ENCODE results near the gene SERPINA1. TPM values are rescaled to one million over a fixed set of nuclear protein-coding genes. Genes with fewer than 3 reads are reported as not detected.

SERPINA1 gene
- total RNA-seq, 2 donors from 2014 or later: 15.2 to 22.4 TPM

DNA sequence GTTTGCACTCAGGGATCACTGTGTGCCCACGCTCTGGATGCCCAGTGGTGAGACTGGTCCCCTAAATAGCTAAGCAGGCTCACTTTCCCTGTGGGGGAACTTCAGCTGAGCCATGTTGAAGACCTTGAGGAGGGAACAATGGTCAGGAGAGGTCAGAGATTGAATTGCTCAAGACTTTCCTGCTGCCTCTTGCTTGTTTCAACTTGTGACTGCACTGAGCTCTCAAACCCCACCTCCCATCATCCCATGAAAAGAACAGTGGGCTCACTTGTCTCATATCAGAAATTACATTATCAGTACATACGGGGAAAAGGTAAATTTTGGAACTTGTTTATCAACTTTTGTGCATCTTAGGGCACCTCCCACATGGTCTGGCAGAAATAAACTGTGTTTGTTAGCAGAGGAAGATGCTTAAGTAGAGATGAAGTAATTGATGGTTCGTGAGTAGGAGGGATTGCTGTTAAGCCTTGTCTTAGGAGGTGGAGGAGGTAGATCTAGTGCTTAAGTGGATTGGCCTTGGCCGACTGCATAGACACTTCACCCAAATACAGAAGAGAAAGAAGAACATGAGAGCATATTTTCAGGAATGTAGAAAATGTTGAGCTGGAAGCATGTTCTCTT lies 15.0 kb upstream of the SERPINA1 start:
- no peak for ATAC-seq (ENCODE audit: insufficient number of reproducible peaks, low FRiP score, low read depth)
- no peak overlapping the region for H3K4me3 ChIP-seq
- no peak for DNase-seq (ENCODE audit: low spot score)
- no peaks in the 10 kb centered on the region for H3K27me3 ChIP-seq (replicated peaks; ENCODE audit: insufficient read depth)
- H3K9me3 ChIP-seq: no peaks in the 10 kb centered on the region
- peaks cover 0 to 8% of the 10 kb centered on the region in 2 donors for H3K4me1 ChIP-seq (ENCODE audit: control insufficient read depth in 1 of 2, low read depth in 2 of 2)
- H3K36me3 ChIP-seq: no peaks in the 10 kb centered on the region
- H3K27ac ChIP-seq: no peak overlapping the region
- TF ChIP-seq, protein P1, sequence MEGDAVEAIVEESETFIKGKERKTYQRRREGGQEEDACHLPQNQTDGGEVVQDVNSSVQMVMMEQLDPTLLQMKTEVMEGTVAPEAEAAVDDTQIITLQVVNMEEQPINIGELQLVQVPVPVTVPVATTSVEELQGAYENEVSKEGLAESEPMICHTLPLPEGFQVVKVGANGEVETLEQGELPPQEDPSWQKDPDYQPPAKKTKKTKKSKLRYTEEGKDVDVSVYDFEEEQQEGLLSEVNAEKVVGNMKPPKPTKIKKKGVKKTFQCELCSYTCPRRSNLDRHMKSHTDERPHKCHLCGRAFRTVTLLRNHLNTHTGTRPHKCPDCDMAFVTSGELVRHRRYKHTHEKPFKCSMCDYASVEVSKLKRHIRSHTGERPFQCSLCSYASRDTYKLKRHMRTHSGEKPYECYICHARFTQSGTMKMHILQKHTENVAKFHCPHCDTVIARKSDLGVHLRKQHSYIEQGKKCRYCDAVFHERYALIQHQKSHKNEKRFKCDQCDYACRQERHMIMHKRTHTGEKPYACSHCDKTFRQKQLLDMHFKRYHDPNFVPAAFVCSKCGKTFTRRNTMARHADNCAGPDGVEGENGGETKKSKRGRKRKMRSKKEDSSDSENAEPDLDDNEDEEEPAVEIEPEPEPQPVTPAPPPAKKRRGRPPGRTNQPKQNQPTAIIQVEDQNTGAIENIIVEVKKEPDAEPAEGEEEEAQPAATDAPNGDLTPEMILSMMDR (IDR thresholded peaks at IDR 0.05): no peak

DNA sequence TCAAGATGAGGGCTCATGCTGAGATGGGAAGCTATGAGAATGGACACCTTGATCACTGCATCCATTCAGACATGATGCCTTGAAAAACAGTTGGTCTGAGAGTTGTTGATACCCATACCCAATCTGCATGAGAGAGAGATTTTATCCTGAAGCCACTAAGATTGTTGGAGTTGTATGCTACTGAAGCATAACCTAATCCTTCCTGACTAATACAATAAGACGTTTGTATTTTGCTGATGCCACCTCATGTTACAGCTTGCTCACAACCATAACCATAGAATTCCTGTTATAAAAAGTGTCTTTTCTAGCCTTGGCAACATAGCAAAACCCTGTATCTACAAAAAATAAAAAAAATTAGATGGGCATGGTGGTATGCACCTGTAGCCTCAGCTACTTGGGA lies 12.7 kb upstream of the SERPINA1 start:
- no peak for ATAC-seq (ENCODE audit: insufficient number of reproducible peaks, low FRiP score, low read depth)
- DNase-seq (ENCODE audit: low spot score): no peak
- no peaks in the 10 kb centered on the region for H3K27me3 ChIP-seq (replicated peaks; ENCODE audit: insufficient read depth)
- no peaks in the 10 kb centered on the region for H3K36me3 ChIP-seq
- TF ChIP-seq, protein P1 (IDR thresholded peaks at IDR 0.05): no peak
- H3K4me1 ChIP-seq (ENCODE audit: control insufficient read depth in 1 of 2, low read depth in 2 of 2): peaks cover 0 to 8% of the 10 kb centered on the region in 2 donors
- H3K9me3 ChIP-seq: no peaks in the 10 kb centered on the region
- no peak overlapping the region for H3K4me3 ChIP-seq
- H3K27ac ChIP-seq: no peak overlapping the region

DNA sequence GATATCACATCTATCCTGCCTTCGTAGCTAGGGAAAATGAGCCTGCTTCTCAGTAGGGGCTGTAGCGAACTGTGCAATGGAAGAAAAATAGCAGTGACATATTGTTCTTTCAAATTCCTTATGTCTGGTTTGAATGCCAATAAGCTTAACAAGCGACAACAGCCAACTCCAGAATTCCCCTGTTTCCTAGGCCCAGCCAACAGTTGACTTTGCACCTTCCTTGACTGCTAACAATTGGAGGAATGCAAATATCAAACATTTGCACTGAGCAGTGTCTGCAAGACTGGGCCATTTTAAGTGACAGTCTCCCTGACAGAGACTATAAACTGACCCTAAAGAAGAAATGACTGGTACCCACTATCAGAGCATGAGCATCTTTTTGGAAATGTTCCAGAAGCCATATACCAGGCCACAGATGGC lies 12.0 kb upstream of the SERPINA1 start:
- Histone ChIP-seq H3K27me3 (replicated peaks; ENCODE audit: insufficient read depth) (no peaks in the 10 kb centered on the region), H3K4me3 (no peak overlapping the region), H3K4me1 (ENCODE audit: control insufficient read depth in 1 of 2, low read depth in 2 of 2) (peaks cover 0 to 8% of the 10 kb centered on the region in 2 donors), H3K9me3 (no peaks in the 10 kb centered on the region), H3K36me3 (no peaks in the 10 kb centered on the region), H3K27ac (no peak overlapping the region)
- DNase-seq (ENCODE audit: low spot score) (no peak), ATAC-seq (ENCODE audit: insufficient number of reproducible peaks, low FRiP score, low read depth) (no peak)
- TF ChIP-seq, protein P1 (IDR thresholded peaks at IDR 0.05): no peak

DNA sequence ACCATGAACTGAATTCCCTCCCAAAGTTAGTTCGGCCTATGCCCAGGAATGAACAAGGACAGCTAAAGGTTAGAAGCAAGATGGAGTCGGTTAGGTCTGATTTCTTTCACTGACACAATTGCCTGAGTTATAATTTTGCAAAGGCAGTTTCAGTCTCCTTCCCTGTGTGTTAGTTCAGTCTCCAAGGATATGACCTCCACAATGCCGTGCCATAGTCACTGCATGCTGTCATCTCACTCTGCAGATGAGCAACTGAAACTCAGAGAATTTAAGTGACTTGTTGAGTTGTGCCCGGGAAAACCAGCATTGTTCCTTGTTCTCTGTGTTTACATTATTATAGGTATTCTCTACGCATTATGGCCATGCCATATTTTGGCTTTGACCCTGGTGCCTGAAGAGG lies 10.1 kb upstream of the SERPINA1 start:
- H3K4me1 ChIP-seq (ENCODE audit: control insufficient read depth in 1 of 2, low read depth in 2 of 2): peaks cover 0 to 8% of the 10 kb centered on the region in 2 donors
- H3K4me3 ChIP-seq: no peak overlapping the region
- TF ChIP-seq, protein P1 (IDR thresholded peaks at IDR 0.05): no peak
- DNase-seq (ENCODE audit: low spot score) (no peak), ATAC-seq (ENCODE audit: insufficient number of reproducible peaks, low FRiP score, low read depth) (no peak)
- no peaks in the 10 kb centered on the region for H3K9me3 ChIP-seq
- no peaks in the 10 kb centered on the region for H3K27me3 ChIP-seq (replicated peaks; ENCODE audit: insufficient read depth)
- H3K27ac ChIP-seq: no peak overlapping the region
- H3K36me3 ChIP-seq: no peaks in the 10 kb centered on the region

DNA sequence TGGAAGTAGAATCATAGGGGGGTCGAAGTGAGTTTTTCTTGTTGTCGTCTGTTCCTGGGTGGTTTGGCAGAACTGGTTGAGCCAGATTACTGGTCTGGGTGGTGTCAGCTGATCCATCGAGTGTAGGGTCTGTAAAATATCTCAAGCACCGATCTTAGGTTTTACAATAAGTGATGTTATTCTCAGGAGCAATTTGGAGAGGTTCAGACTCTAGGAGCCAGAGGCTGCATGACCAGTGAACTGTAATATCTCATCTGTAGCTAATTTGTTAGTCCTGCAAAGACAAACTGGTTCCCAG lies 9.7 kb upstream of the SERPINA1 start:
- TF ChIP-seq, protein P1 (IDR thresholded peaks at IDR 0.05): no peak

More for the DNA sequence above, 9.7 kb upstream of the SERPINA1 start:
- DNase-seq (ENCODE audit: low spot score) (no peak), ATAC-seq (ENCODE audit: insufficient number of reproducible peaks, low FRiP score, low read depth) (no peak)
- no peaks in the 10 kb centered on the region for H3K36me3 ChIP-seq
- H3K4me3 ChIP-seq: no peak overlapping the region
- H3K4me1 ChIP-seq (ENCODE audit: control insufficient read depth in 1 of 2, low read depth in 2 of 2): peaks cover 0 to 8% of the 10 kb centered on the region in 2 donors
- no peak overlapping the region for H3K27ac ChIP-seq
- no peaks in the 10 kb centered on the region for H3K27me3 ChIP-seq (replicated peaks; ENCODE audit: insufficient read depth)
- no peaks in the 10 kb centered on the region for H3K9me3 ChIP-seq
